Adipocyte (in vitro differentiated cells): ENCODE results near the gene PDE4B.
"Not testable (repeated sequence)": the region's sequence is repeated elsewhere in the genome, so short reads cannot be mapped to it uniquely, and the experiment has no call there.

Source experiments
- DNase-seq: peaks from one replicate; pipeline ENCODE4 v3.0.0-alpha.2; 2015; ENCODE audit warnings: low read depth
- H3K27me3 ChIP-seq: replicated peaks from 2 replicates; pipeline ENCODE4 v1.7.0; 2013; ENCODE audit warnings: mild to moderate bottlenecking, low read length, moderate library complexity; ENCODE audit not compliant: control insufficient read depth, insufficient read depth
- H3K36me3 ChIP-seq: 2 replicates; pipeline ENCODE4 v1.7.0; 2013; ENCODE audit warnings: low read length, mild to moderate bottlenecking, moderate library complexity; ENCODE audit not compliant: control insufficient read depth, insufficient read depth, severe bottlenecking
- H3K4me1 ChIP-seq: 2 replicates; pipeline ENCODE4 v1.7.0; 2013; ENCODE audit warnings: mild to moderate bottlenecking, low read length, moderate library complexity; ENCODE audit not compliant: control insufficient read depth, insufficient read depth
- H3K4me3 ChIP-seq: 2 replicates; pipeline ENCODE4 v1.7.0; 2013; ENCODE audit warnings: mild to moderate bottlenecking, low read length, moderate library complexity
- H3K9ac ChIP-seq: 2 replicates; pipeline ENCODE4 v1.7.0; 2013; ENCODE audit warnings: mild to moderate bottlenecking, low read length, moderate library complexity
- H3K9me3 ChIP-seq: 2 replicates; pipeline ENCODE4 v1.7.0; 2013; ENCODE audit warnings: mild to moderate bottlenecking, low read length, moderate library complexity; ENCODE audit not compliant: control insufficient read depth

PDE4B gene

GRCh38 chr1:65840683-65841082 is 48.0 kb downstream of the PDE4B start:
- H3K9ac ChIP-seq, result no peak overlapping the region
- no peaks in the 10 kb centered on the region for H3K9me3 ChIP-seq
- peaks cover 13% of the 10 kb centered on the region for H3K4me1 ChIP-seq
- no peaks in the 10 kb centered on the region for H3K27me3 ChIP-seq
- no peaks in the 10 kb centered on the region for H3K36me3 ChIP-seq
- DNase-seq, result no peak
- H3K4me3 ChIP-seq, result no peak overlapping the region

GRCh38 chr1:65844296-65844695 is 51.6 kb downstream of the PDE4B start:
- Histone ChIP-seq H3K36me3 (no peaks in the 10 kb centered on the region), H3K9me3 (peaks cover 5% of the 10 kb centered on the region), H3K4me3 (peak overlapping the region; percentile 41), H3K9ac (no peak overlapping the region), H3K4me1 (peaks cover 13% of the 10 kb centered on the region), H3K27me3 (no peaks in the 10 kb centered on the region)
- no peak for DNase-seq

GRCh38 chr1:65844821-65845534 is 52.3 kb downstream of the PDE4B start:
- Histone ChIP-seq H3K4me1 (peaks cover 13% of the 10 kb centered on the region), H3K9ac (no peak overlapping the region), H3K27me3 (no peaks in the 10 kb centered on the region), H3K4me3 (no peak overlapping the region), H3K36me3 (no peaks in the 10 kb centered on the region), H3K9me3 (peaks cover 9% of the 10 kb centered on the region)
- no peak for DNase-seq

- Histone ChIP-seq H3K9ac (no peak overlapping the region), H3K4me1 (peaks cover 13% of the 10 kb centered on the region), H3K36me3 (no peaks in the 10 kb centered on the region), H3K9me3 (peaks cover 9% of the 10 kb centered on the region), H3K4me3 (no peak overlapping the region), H3K27me3 (no peaks in the 10 kb centered on the region)
- no peak for DNase-seq
Observed at GRCh38 chr1:65845535-65846060, 52.9 kb downstream of the PDE4B start.

GRCh38 chr1:65846866-65847265 is 54.2 kb downstream of the PDE4B start:
- Histone ChIP-seq H3K9me3 (peaks cover 9% of the 10 kb centered on the region), H3K4me3 (no peak overlapping the region), H3K9ac (no peak overlapping the region), H3K4me1 (peaks cover 13% of the 10 kb centered on the region), H3K36me3 (no peaks in the 10 kb centered on the region), H3K27me3 (no peaks in the 10 kb centered on the region)
- peak; percentile 40 for DNase-seq

- peaks cover 9% of the 10 kb centered on the region for H3K9me3 ChIP-seq
- no peaks in the 10 kb centered on the region for H3K4me1 ChIP-seq
- H3K36me3 ChIP-seq, result no peaks in the 10 kb centered on the region
- H3K4me3 ChIP-seq, result no peak overlapping the region
- DNase-seq, result no peak
- no peak overlapping the region for H3K9ac ChIP-seq
- no peaks in the 10 kb centered on the region for H3K27me3 ChIP-seq
Observed at GRCh38 chr1:65850281-65850680, 57.6 kb downstream of the PDE4B start.

- not testable (repeated sequence) for DNase-seq, H3K4me3 ChIP-seq, H3K36me3 ChIP-seq, H3K4me1 ChIP-seq, H3K9me3 ChIP-seq, H3K9ac ChIP-seq, H3K27me3 ChIP-seq
Observed at GRCh38 chr1:65856591-65856990, 63.9 kb downstream of the PDE4B start.

- no peak for DNase-seq
- Histone ChIP-seq H3K4me3 (no peak overlapping the region), H3K4me1 (peaks cover 6% of the 10 kb centered on the region), H3K9me3 (peaks cover 3% of the 10 kb centered on the region), H3K9ac (no peak overlapping the region), H3K36me3 (no peaks in the 10 kb centered on the region), H3K27me3 (no peaks in the 10 kb centered on the region)
Observed at GRCh38 chr1:65866439-65866838, 73.7 kb downstream of the PDE4B start.

GRCh38 chr1:65872301-65872700 is 79.6 kb downstream of the PDE4B start:
- Histone ChIP-seq H3K9me3 (no peaks in the 10 kb centered on the region), H3K27me3 (no peaks in the 10 kb centered on the region), H3K4me1 (peaks cover 6% of the 10 kb centered on the region), H3K36me3 (no peaks in the 10 kb centered on the region), H3K9ac (no peak overlapping the region), H3K4me3 (no peak overlapping the region)
- no peak for DNase-seq

GRCh38 chr1:65878342-65878741 is 85.6 kb downstream of the PDE4B start:
- peaks cover 17% of the 10 kb centered on the region for H3K4me1 ChIP-seq
- H3K36me3 ChIP-seq, H3K27me3 ChIP-seq, DNase-seq, H3K9ac ChIP-seq, H3K9me3 ChIP-seq, H3K4me3 ChIP-seq: not testable (repeated sequence)

- no peaks in the 10 kb centered on the region for H3K27me3 ChIP-seq
- peaks cover 17% of the 10 kb centered on the region for H3K4me1 ChIP-seq
- no peak for DNase-seq
- H3K9me3 ChIP-seq, result no peaks in the 10 kb centered on the region
- H3K4me3 ChIP-seq, result peak overlapping the region; percentile 48
- H3K36me3 ChIP-seq, result no peaks in the 10 kb centered on the region
- no peak overlapping the region for H3K9ac ChIP-seq
Observed at GRCh38 chr1:65880611-65881010, 87.9 kb downstream of the PDE4B start.
